GM08714 (cell line): ENCODE results near the gene MRPL50.

ENCODE experiments used
- H3K4me3 ChIP-seq: fragments of 200-500 bp; sonication (Bioruptor generic); 2 replicates; pipeline ENCODE4 v1.5.1; 2014; ENCODE audit warnings: mild to moderate bottlenecking, low read length, inconsistent platforms
- ZNF274 ChIP-seq: IDR thresholded peaks from 2 replicates; pipeline ENCODE4 v1.6.1; 2012; ENCODE audit warnings: mild to moderate bottlenecking, low read depth, low read length

The MRPL50 gene

DNA sequence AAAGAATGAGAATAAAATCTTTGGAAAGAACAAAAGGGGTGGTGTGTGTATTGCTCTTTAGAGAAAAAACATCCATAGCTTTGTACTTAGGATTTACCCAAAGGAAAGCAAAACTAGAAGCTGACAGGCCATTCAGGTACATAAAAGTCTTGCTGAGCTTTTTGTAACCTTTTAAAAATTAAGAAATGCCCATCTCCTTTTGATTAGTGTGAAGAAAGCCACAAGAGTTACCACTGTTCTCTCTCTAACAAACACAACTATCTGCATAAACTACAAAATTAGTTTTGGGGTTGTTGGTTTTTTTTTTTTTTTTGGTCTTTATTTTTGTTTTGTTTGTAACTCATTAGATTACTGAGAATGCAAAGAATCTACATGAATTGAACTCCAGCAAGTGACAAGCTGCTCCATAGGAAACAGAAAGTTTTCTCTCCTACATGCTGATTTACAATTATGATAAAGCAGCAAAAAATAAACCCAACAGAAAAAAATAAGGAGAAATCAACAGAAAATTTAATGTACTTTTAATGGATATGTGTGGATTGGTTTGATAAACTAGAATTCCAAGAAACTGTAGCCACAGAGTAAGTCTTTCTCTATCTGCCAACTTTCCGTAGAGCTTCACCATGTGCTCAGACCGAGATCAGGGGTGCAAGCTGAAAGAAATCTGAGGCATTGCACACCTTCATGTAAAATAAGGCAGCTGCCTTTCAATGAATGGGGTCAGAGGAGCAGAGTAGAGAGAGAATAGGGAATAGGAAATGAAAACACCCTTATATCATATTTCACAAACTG, 25.9 kb downstream of the MRPL50 start:
- TF ChIP-seq ZNF274 = no peak
- H3K4me3 ChIP-seq = no peak overlapping the region

DNA sequence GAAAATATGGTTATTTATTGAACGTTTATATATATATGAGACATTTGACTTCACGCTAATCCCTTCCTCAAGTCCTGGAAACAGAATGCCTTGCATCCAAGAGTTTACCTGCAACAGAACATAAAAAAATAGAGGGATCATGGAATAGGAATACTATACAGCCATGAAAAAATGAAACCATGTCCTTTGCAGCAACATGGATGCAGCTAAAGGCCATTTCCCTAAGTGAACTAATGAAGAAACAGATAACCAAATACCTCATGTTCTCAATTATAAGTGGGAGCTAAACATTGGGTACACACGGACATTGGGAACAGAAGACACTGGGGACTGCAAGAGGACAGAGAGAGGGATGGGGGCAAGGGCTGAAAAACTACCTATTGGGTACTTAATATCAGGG, 26.6 kb downstream of the MRPL50 start:
- no peak overlapping the region for H3K4me3 ChIP-seq
- TF ChIP-seq ZNF274 = no peak

DNA sequence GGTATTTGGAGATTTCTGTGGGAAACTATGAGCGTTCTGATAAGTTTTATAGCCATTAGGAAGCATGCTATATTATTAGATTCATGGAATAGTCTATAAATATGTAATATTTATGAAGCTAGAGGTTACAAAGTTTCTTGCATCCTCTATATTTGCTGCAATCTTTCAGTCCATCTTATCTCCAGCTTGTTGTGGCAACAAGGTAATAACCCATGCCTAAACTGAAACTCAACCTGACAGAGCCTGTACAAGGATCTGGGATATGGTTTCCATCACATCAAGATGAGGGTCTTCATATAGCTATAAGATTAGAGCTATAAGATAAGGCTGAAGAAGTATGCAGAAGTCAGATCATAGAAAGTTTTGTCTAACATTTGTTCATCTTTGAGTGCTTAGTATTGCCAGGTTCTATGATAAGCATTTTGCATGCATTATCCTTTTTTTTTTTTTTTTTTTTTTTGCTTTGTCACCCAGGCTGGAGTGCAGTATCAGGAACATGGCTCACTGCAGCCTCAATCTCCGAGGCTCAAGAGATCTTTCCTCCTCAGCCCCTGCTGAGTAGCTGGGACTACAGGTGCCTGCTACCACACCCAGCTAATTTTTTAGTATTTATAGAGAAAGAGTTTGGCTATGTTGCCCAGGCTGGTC, 28.4 kb downstream of the MRPL50 start:
- TF ChIP-seq ZNF274 = no peak
- no peak overlapping the region for H3K4me3 ChIP-seq

DNA sequence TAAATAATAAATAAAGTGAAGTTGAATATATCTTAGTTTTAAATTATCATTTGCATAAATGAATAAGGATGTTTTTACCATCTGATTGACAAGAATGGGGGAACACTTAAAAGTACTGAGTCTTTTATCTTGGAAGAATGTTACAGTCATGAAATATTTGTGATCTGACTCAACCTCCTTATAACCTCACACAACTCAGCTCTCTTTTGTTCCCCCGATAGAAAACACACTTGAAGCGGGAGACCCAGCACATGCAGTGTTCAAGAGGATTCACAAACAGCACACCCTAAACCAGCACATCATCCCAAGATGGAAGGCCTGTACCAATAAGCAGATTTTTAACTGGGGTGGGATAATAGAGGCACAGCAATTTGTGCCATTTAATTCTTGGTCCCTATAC, 29.1 kb downstream of the MRPL50 start:
- TF ChIP-seq ZNF274 = no peak
- no peak overlapping the region for H3K4me3 ChIP-seq

DNA sequence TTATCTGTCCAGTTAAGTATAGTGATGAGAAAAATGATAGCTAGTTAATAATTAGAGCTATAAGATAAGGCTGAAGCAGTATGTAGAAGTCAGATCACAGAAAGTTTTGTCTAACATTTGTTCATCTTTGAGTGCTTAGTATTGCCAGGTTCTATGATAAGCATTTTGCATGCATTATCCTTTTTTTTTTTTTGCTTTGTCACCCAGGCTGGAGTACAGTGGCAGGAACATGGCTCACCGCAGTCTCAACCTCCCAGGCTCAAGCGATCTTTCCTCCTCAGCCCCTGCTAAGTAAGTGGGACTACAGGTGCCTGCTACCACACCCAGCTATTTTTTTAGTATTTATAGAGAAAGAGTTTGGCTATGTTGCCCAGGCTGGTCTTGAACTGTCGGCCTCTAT, 31.1 kb downstream of the MRPL50 start:
- no peak for TF ChIP-seq ZNF274
- no peak overlapping the region for H3K4me3 ChIP-seq

DNA sequence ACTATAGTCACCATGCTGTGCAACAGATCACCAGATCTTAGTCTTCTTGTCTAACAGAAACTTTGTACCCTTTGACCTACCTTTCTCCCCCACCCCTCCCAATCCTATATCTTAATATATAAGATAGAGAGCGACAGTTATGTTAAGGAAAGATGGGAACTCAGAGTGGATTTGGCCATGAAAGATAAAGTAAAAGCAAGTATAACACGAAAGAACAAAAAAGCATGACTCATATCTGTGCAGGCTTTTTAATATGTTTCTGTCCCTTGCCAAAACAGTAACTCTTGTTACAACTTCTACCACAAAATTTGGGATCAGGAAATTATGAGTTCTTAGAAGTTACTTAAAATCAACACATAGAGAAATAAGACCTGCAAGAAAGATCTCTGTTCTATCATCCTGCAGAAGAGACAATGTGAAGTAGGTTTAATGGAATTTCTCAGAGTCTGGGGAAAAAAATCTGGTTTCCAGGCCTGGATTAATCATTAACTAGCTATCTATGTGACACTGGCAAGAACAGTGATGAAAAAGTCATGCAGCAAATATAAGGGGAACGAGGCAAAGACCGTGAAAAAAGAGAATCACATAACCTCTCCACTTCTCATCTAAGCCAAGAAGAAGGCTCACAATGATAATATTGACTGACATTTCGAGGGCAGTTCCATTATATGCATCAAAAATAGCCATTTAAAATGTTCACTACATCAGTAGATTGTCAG, 32.2 kb downstream of the MRPL50 start:
- TF ChIP-seq ZNF274 = no peak
- no peak overlapping the region for H3K4me3 ChIP-seq

DNA sequence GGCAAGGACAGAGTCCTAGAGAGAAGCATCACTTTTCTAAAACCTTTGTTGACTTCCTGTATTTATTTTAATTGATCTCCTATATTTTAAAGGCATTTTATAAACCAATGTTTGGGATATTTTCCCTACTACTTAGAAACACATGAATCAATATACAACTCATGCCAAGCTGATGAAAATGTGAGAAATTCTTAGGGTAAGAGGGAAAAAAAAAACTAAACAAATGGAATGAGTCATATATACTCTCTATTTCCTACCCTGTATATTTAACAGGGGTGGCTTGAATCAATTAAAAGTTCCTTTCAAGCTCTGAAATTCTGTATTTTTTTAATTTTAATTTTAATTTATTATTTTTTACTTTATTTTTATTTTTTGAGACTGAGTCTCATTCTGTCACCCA, 33.2 kb downstream of the MRPL50 start:
- TF ChIP-seq ZNF274 = no peak
- no peak overlapping the region for H3K4me3 ChIP-seq

DNA sequence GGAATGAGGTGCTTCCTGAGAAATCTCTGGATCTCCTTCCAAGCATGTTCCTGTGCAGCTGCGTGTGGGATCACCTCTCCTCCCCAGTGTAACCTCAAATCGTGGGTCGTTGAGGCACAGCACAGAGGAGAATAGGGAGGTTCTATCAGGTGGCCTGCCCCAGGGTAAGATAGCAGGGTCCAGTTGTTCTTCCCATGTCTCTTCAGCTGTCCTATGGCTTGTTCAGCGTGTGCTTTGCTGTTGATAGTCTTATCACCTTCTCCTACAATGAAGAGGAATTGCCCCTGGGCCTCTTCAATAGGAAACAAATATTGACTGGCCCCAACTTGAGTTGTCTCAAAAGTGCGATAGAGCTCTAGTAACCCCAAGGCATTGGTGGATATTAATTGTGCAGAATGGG, 36.0 kb downstream of the MRPL50 start:
- no peak for TF ChIP-seq ZNF274
- H3K4me3 ChIP-seq = no peak overlapping the region

DNA sequence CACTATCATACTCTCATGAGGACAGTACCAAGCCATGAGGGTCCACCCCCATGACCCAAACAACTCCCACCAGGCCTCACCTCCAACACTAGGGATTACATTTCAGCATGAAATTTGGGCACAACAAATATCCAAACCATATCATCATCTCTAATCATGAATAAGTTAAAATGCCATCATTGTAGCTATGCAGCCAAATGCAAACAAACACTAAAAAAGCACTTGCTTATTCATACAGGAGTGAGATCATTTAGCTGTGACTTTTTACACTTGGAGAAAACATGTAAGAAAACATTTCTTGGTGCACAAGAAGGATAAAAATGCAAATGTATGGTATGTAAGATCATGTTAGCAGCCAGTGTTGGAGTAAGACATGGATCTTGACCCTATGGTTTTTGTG, 37.8 kb downstream of the MRPL50 start:
- no peak for TF ChIP-seq ZNF274
- no peak overlapping the region for H3K4me3 ChIP-seq

DNA sequence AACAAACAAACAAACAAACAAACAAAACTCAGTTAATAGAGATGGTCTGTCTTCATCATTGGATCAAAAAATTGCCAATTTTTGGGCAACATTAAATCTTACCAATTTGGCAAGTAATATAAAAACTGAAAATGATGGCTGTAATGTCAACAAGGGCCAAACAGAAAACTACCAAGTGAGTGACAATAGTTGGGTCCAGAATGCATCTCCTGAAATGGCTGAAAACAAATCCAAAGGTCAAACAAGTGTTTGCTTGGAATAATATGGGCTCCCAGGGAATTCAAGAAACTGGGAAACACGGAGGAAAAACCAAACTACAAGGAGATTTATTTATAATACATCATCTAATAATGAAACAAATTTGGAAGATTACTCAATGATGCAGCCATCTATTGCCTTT, 38.7 kb downstream of the MRPL50 start:
- no peak for TF ChIP-seq ZNF274
- no peak overlapping the region for H3K4me3 ChIP-seq

DNA sequence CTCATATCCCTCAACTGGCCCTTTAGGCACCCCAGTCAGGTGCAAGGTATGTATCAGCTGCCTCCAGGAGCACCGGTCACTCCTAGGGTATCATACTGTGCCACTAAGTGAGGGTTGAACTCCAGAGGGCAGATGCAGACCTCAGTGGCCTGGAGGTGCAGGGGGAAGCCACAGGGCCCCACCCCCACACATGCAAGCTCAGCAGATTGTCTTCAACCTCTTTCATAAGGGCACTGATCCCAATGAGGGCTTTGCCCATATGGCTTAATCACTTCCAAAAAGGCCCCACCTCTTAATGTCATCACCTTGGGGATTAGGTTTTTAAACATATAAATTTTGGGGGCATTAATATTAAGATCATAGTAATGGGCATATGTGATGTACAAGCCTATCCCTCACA, 41.8 kb downstream of the MRPL50 start:
- H3K4me3 ChIP-seq = no peak overlapping the region
- TF ChIP-seq ZNF274 = no peak

DNA sequence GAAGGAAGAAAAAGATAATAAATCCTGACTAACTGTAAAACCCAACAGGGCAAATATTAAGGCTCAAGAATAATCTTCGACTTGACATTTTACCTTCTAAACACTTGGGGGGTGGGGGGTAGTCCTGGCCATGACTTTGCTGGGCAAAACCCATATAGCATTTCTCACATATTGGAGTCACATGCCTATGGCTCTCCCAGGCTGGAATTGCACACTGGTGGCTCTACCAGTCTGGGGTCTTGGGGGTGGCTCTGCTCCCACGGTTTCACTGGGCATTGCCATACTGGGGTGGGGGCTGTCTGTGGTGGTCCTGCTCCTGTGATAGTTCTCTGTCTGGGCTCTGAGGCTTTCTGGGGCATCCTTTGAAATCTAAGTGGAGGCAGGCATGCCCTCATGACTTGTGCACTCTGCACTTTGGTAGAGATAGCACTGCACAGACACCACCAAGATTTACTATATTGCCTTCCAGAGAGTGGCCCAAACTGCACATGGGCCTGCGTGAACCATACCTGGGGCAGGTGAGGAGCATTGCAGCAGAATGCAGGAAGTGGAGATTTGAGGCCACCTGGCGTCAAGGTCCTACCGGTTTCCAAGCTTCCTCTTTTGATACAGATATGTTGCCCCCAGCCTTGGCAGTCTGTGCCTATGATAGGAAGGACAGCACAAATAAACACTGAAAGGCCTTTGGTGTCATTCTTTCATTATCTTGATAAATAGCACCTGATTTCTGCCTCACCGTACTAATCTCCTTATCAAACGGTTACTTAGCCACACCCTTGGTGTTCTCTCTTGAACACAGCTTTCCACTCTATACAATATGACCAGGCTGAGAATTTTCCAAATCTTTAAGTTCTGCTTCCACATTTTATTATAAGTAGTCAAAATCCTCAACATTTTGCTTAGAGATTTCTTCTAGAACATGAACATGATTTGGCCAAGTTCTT, 43.4 kb downstream of the MRPL50 start:
- H3K4me3 ChIP-seq = no peak overlapping the region
- no peak for TF ChIP-seq ZNF274

DNA sequence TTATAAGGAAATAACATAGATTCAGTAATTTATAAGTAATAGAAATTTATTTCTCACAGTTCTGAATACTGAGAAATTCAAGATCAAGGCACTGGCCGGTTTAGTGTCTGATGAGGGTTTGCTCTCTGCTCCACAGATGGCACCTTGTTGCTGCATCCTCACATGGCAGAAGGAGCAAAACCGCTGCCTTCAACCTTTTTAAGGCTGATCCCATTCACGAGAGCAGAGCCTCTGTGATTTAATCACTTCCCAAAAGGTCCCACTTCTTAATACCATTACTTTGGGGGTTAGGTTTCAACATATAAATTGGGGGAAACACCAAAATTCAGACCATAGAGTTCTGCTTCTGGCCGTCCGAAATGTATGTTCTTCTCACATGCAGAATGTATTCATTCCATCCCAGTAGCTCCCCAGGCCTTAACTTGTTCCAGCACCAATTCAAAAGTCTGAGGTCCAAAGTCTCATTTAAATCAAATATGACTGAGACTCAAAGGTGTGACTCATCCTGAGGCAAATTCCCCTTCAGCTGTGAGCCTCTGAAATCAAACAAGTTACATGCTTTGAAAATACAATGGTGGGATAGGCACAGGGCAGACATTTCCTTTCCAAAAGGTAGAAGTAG, 44.2 kb downstream of the MRPL50 start:
- H3K4me3 ChIP-seq = no peak overlapping the region
- no peak for TF ChIP-seq ZNF274
